ENCODE measurements around the gene SHROOM3. TPM values are rescaled to one million over a fixed set of nuclear protein-coding genes. Genes with fewer than 3 reads are reported as not detected.

The SHROOM3 gene
- total and polyA plus RNA-seq, 2 donors from 2014 or later, result 5.5 to 67.3 TPM

- no peak overlapping the region for H3K9ac ChIP-seq (ENCODE audit: low read length in 3 of 3)
- DNase-seq (no peak), FAIRE-seq (no peak)
- no peak for TF ChIP-seq CTCF (IDR thresholded peaks at IDR 0.05; ENCODE audit: borderline replicate concordance, extremely low read depth, insufficient read depth)
- no peaks in the 10 kb centered on the region for H3K9me3 ChIP-seq (ENCODE audit: control insufficient read depth in 2 of 3, insufficient read depth in 1 of 3, low read length in 3 of 3)
- H3K4me3 ChIP-seq (ENCODE audit: low read length in 3 of 3), result no peak overlapping the region
- H3K36me3 ChIP-seq (ENCODE audit: control insufficient read depth in 2 of 3, insufficient read depth in 3 of 3, low read length in 3 of 3), result no peaks in the 10 kb centered on the region
- no peaks in the 10 kb centered on the region for H3K27me3 ChIP-seq (ENCODE audit: control insufficient read depth, insufficient read depth, low read length)
- peaks cover 3 to 6% (median 5%) of the 10 kb centered on the region in 3 donors for H3K4me1 ChIP-seq (ENCODE audit: control insufficient read depth in 2 of 3, insufficient read depth in 2 of 3, low read depth in 1 of 3, low read length in 3 of 3)
- intact Hi-C loops (cut with DNase I), result no loop called here
- H3K27ac ChIP-seq (ENCODE audit: low read depth in 2 of 2, low read length in 2 of 2), result no peak overlapping the region
These were observed 371.7 kb downstream of the SHROOM3 start for GRCh38 chr4:76806757-76807156.

GRCh38 chr4:76809594-76810305 is 374.7 kb downstream of the SHROOM3 start:
- Histone ChIP-seq H3K9me3 (ENCODE audit: control insufficient read depth in 2 of 3, insufficient read depth in 1 of 3, low read length in 3 of 3) (no peaks in the 10 kb centered on the region), H3K9ac (ENCODE audit: low read length in 3 of 3) (no peak overlapping the region), H3K4me3 (ENCODE audit: low read length in 3 of 3) (no peak overlapping the region), H3K27ac (ENCODE audit: low read depth in 2 of 2, low read length in 2 of 2) (peak overlapping the region in 1 of 2 donors; percentile 45), H3K36me3 (ENCODE audit: control insufficient read depth in 2 of 3, insufficient read depth in 3 of 3, low read length in 3 of 3) (no peaks in the 10 kb centered on the region), H3K4me1 (ENCODE audit: control insufficient read depth in 2 of 3, insufficient read depth in 2 of 3, low read depth in 1 of 3, low read length in 3 of 3) (peaks cover 0 to 6% (median 3%) of the 10 kb centered on the region in 3 donors), H3K27me3 (ENCODE audit: control insufficient read depth, insufficient read depth, low read length) (no peaks in the 10 kb centered on the region)
- intact Hi-C loops (cut with DNase I), result no loop called here
- no peak for FAIRE-seq
- DNase-seq, result peak in 1 of 5 donors; percentile 59
- no peak for TF ChIP-seq CTCF (IDR thresholded peaks at IDR 0.05; ENCODE audit: borderline replicate concordance, extremely low read depth, insufficient read depth)

GRCh38 chr4:76811604-76812412 is 376.8 kb downstream of the SHROOM3 start:
- intact Hi-C loops (cut with DNase I), result no loop called here
- Histone ChIP-seq H3K9ac (ENCODE audit: low read length in 3 of 3) (no peak overlapping the region), H3K27me3 (ENCODE audit: control insufficient read depth, insufficient read depth, low read length) (no peaks in the 10 kb centered on the region), H3K4me3 (ENCODE audit: low read length in 3 of 3) (no peak overlapping the region), H3K4me1 (ENCODE audit: control insufficient read depth in 2 of 3, insufficient read depth in 2 of 3, low read depth in 1 of 3, low read length in 3 of 3) (peaks cover 0 to 6% (median 3%) of the 10 kb centered on the region in 3 donors), H3K9me3 (ENCODE audit: control insufficient read depth in 2 of 3, insufficient read depth in 1 of 3, low read length in 3 of 3) (no peaks in the 10 kb centered on the region), H3K27ac (ENCODE audit: low read depth in 2 of 2, low read length in 2 of 2) (peak overlapping the region in 1 of 2 donors; percentile 53), H3K36me3 (ENCODE audit: control insufficient read depth in 2 of 3, insufficient read depth in 3 of 3, low read length in 3 of 3) (no peaks in the 10 kb centered on the region)
- FAIRE-seq, result no peak
- DNase-seq, result peak; percentile 72 to 96 (median 76)
- TF ChIP-seq CTCF (IDR thresholded peaks at IDR 0.05; ENCODE audit: borderline replicate concordance, extremely low read depth, insufficient read depth), result no peak

Data from kidney (tissue), 14 donors.